Germinal center (tissue), 1 donor: Measurements from ENCODE around the gene ADARB1.
A peak's percentile ranks its signal among the peaks of the same experiment; 100 is the strongest.

Experiments
- DNase-seq: peaks from one replicate; pipeline ENCODE4 v3.0.0; 2012; ENCODE audit warnings: mixed read lengths, low spot score

ADARB1 gene

GRCh38 chr21:45095505-45095904, 21.1 kb downstream of the ADARB1 start:
- no peak for DNase-seq

DNA sequence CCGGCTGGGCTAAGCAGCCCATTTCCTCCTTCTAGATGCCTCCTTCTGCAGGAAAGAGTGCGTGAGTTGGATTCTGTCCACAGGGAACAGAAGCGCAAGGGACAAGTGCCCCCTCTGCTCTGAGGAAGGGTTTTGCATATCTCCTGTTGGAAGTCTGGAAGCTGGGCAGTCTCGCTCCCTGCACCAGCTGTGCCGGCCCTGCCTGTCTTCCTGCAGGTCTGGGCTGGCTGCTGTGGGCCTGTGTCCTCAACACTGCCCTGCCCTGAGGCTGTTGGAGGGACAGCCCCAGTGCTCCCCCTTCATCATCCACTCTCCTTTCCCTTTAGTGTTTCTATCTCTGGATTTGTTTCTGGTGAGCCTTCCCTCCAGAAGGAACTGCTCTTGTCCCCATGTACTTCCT, 21.8 kb downstream of the ADARB1 start:
- no peak for DNase-seq

DNA sequence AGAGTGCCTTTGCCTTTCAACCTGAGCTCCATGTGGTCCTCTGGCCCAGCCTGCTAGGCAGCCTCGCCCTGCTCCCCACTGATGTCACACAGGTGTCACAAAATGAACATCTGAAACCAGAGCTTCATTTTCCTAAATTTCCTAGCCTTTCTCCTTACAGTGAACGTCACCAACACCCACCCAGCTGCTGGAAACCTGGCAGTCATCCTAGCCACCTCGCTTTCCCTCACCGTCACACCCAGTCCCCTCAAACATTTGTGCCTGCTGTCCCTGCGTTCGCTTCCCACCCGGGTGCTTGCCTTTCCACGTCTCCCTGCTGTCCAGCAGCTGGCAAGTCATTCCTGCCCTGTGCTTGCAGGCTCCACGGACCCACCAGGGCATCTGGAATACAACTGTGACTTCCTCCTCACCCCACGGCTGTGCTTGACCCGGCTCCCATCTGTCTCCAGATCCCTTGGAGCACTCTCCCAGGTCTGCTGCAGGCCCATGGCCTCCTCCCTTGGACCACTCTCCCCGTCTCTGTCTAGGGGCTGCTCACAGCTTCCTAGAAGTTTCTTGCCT, 23.5 kb downstream of the ADARB1 start:
- no peak for DNase-seq

GRCh38 chr21:45098867-45099266, 24.5 kb downstream of the ADARB1 start:
- no peak for DNase-seq

GRCh38 chr21:45099571-45099970, 25.2 kb downstream of the ADARB1 start:
- no peak for DNase-seq

DNA sequence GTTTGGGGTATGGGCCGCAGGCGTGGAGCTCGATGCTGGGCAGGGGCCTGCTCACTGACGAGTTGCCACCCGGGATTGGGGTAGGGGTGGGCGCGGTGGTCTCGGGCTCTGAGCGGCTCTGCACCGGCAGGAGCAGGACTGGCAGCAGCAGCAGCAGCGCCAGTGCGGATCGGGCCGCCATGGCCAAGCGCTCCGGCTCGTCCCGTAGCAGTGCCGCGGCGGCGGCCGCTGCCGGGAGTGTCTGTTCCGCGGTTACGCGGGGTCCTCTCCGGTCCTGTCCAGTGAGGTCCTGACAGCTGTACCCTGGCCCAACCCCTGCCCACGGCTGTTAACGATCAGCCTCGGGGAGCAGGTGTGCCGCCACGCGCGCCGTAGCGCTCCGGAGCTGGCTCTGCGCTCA, 26.5 kb downstream of the ADARB1 start:
- no peak for DNase-seq

GRCh38 chr21:45102391-45102932, 28.1 kb downstream of the ADARB1 start:
- no peak for DNase-seq

GRCh38 chr21:45103971-45104520, 29.7 kb downstream of the ADARB1 start:
- DNase-seq: peak; percentile 46

- DNase-seq: no peak
These were observed 30.2 kb downstream of the ADARB1 start for GRCh38 chr21:45104560-45104959.

GRCh38 chr21:45105906-45106485, 31.6 kb downstream of the ADARB1 start:
- no peak for DNase-seq

GRCh38 chr21:45108034-45108790, 33.8 kb downstream of the ADARB1 start:
- no peak for DNase-seq

DNA sequence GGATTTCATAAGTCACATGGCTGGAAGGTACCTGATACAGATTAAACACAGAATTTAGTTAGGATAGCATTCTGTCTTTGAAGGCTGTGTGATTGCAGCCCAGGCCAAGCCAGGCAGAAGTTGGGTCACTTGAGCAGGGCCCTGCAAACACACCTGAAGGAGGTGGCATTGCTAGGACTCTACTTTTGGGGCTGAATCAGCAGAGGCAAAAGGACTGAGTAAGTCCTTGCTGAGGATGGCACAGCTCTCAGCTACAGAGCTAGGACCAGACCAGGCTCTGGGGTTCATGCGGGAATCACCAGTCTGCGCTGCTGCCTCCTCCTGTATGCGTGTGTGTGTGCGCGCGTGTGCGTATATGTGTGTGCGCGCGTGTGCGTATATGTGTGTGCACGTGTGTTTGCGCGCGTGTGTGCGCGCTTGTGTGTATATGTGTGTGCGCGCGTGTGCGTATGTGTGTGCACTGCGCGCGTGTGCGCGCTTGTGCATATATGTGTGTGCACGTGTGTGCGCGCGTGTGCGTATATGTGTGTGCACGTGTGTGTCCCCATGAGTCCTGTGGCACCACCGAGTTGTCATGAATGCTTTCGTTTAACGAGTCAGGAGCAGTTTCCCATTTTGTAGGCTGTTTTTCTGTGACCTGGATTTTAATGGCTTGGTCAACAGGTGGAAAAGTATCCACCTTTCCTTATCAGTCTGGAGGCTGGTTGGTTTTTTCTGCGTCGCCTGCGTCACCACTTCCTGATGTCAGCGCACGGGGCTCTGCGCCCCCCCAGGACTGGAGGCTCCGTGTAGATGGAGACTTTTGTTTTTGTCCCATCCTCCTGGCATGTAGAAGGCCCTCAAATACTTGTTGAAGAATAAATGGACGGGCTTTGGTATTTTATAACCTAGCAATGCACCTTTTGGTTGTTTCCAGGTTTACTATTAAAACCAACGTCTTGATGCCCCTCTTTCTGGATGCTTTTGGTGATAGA, 34.7 kb downstream of the ADARB1 start:
- DNase-seq: no peak

DNA sequence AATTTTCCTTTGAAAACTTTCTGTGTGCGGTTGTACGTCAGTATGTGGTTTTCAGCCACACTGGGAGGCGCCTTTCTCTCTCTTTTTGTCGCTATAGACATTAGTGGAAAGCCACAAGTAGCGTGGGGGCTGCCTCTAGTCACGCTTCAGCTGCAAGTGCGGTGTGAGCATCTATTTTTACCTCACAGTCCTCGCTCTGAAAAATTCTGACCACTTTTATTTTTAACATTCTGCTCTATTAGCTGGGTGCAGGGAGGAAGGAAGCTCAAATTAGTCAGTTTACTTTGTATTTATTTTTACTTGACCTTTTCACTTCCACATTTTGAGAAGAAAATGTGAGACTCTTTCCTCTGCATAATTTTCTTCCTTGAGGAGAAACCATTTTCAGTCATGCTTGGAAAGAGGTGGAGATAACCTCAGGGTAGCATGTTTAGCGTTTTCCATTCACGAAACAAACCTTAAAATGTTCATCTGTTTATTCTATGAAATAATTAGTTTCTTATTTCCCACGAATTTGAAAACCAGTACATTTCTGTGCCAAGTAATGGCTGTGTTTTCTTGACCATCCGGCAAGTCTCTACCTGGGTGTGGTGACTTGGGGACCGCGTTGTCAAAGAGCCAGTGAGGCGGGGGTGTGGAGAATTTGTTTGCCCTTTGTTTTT, 35.6 kb downstream of the ADARB1 start:
- peak; percentile 79 for DNase-seq

DNA sequence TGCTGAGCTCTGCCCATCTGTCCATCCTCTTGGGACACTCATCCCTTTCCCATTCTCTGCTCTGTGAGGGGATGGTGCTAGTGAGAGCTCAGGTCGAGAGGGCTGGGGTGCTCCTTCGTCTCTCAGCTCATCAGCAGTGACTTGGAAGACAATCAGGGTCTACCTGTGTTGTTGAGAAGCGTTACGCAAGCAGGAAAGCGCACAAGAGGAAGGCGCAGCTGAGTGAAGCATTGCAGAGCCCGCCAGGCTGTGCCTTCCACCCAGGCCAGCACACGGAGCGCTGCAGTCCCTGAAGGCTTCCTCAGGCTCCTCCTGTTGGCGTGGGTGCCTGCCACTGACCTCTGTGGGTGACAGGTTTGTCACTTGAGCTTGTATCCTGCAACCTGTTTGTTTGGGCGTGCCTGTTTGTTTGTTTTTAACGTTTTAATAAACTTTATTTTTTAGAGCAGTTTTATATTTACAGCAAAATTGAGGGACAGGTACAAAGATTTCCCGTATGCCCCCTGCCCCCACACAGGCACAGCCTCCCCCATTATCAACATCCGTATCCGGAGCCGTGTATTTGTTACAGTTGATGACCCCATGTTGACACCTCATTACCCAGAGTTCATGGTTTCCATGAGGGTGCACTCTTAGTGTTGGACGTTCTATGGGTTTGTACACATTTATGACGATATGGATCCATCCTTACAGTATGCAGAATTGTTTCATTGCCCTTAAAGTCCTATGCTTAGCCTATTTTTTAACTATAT, 36.7 kb downstream of the ADARB1 start:
- DNase-seq: peak; percentile 55

DNA sequence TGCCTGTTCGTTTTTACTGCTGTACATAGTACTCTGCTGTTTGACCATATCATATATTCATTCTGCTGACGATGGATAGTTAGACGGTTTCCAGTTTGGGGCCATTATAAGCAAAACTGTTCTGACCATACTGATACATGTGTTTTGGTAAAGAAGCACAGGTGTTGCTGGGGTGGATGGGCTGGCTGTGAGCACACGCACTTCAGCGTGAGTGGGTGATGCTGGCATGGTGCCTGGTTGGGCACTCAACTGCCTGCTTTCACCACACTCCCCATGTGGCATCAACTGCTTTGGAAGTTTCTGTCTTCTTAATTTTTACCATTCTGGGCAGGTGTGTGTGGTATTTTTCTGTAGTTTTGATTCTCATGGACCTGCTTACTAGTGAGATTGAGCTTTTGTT, 37.3 kb downstream of the ADARB1 start:
- DNase-seq: no peak

- no peak for DNase-seq
These were observed 38.0 kb downstream of the ADARB1 start for GRCh38 chr21:45112371-45112770.

GRCh38 chr21:45113543-45113942, 39.2 kb downstream of the ADARB1 start:
- DNase-seq: no peak

GRCh38 chr21:45114072-45114471, 39.7 kb downstream of the ADARB1 start:
- DNase-seq: no peak

GRCh38 chr21:45114475-45114874, 40.1 kb downstream of the ADARB1 start:
- DNase-seq: no peak

- DNase-seq: no peak
These were observed 40.8 kb downstream of the ADARB1 start for GRCh38 chr21:45115141-45115540.

DNA sequence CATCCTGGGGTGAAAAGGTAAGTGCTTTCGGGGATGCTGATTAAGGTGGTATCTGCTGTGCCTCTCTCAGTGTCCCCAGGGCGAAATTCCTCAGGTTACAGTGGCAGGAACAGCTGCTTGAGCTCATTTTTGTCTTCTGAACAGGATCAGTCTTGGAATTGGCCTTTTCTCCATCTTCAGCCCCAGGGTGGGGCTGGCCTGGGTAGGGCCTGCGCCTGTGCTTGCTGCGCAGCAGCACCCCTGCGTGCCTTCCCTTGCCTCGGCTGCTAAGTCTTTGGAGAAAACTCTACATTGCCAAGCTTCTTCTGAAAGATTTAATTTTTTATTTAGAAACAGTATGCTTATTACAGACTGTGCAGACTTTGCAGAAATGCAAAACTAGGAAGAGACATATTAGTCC, 41.7 kb downstream of the ADARB1 start:
- no peak for DNase-seq
